Mesenchymal stem cell (in vitro differentiated cells and primary cell): ENCODE results near the gene MAS1.

Experiments
- DNase-seq: peaks from one replicate; pipeline ENCODE4 v3.0.0-alpha.2; 2013
- H2AFZ ChIP-seq: one replicate; pipeline ENCODE4 v1.6.1; 2013; ENCODE audit warnings: low read depth, mild to moderate bottlenecking, control low read depth, inconsistent platforms, low read length, moderate library complexity
- H2AK5ac ChIP-seq: 2 replicates; pipeline ENCODE4 v1.6.1; 2013; ENCODE audit warnings: low read length, moderate library complexity, mild to moderate bottlenecking, inconsistent platforms; ENCODE audit not compliant: severe bottlenecking
- H2BK120ac ChIP-seq: one replicate; pipeline ENCODE4 v1.6.1; 2013; ENCODE audit warnings: low read depth, mild to moderate bottlenecking, inconsistent platforms, low read length, moderate library complexity
- H2BK12ac ChIP-seq, 2 experiments: one replicate each; pipeline ENCODE4 v1.6.1; 2013; ENCODE audit warnings: inconsistent platforms in 2 of 2, low read length in 2 of 2, mild to moderate bottlenecking in 2 of 2, moderate library complexity in 2 of 2, control low read depth in 1 of 2
- H2BK15ac ChIP-seq: one replicate; pipeline ENCODE4 v1.6.1; 2013; ENCODE audit warnings: mild to moderate bottlenecking, low read depth, inconsistent platforms; ENCODE audit not compliant: poor library complexity, severe bottlenecking
- H2BK5ac ChIP-seq: 2 replicates; pipeline ENCODE4 v1.6.1; 2013; ENCODE audit warnings: low read depth, mild to moderate bottlenecking, low read length, control low read depth, inconsistent platforms; ENCODE audit not compliant: poor library complexity, severe bottlenecking
- H3K14ac ChIP-seq, 2 experiments: one replicate each; pipeline ENCODE4 v1.6.1; 2013; ENCODE audit warnings: inconsistent platforms in 2 of 2, low read length in 2 of 2, control low read depth in 1 of 2, mild to moderate bottlenecking in 1 of 2, moderate library complexity in 1 of 2
- H3K18ac ChIP-seq, 2 experiments: one replicate each; pipeline ENCODE4 v1.6.1; 2013; ENCODE audit warnings: inconsistent platforms in 2 of 2, low read length in 2 of 2, control low read depth in 1 of 2, low read depth in 1 of 2, mild to moderate bottlenecking in 1 of 2
- H3K23ac ChIP-seq, 2 experiments: one replicate each; pipeline ENCODE4 v1.6.1; 2013; ENCODE audit warnings: inconsistent platforms in 2 of 2, low read length in 2 of 2, mild to moderate bottlenecking in 2 of 2, moderate library complexity in 2 of 2, control low read depth in 1 of 2
- H3K27ac ChIP-seq: 2 replicates; pipeline ENCODE4 v1.5.1; 2013; ENCODE audit warnings: mild to moderate bottlenecking, moderate library complexity, low read length, control low read depth, inconsistent platforms; ENCODE audit not compliant: poor library complexity, severe bottlenecking
- H3K27me3 ChIP-seq, 2 experiments: 2 replicates each; pipeline versions ENCODE4 v1.6.1 to v1.7.0; 2013; ENCODE audit warnings: low read length in 2 of 2, mild to moderate bottlenecking in 2 of 2, moderate library complexity in 2 of 2, control low read depth in 1 of 2, inconsistent platforms in 1 of 2; ENCODE audit not compliant: control insufficient read depth in 1 of 2, insufficient read depth in 1 of 2
- H3K36me3 ChIP-seq, 2 experiments: 2 replicates each; pipeline versions ENCODE4 v1.6.1 to v1.7.0; 2013; ENCODE audit warnings: low read length in 2 of 2, control low read depth in 1 of 2, inconsistent platforms in 1 of 2, low read depth in 1 of 2, mild to moderate bottlenecking in 1 of 2; ENCODE audit not compliant: insufficient read depth in 2 of 2, control insufficient read depth in 1 of 2
- H3K4ac ChIP-seq, 2 experiments: one replicate each; pipeline ENCODE4 v1.6.1; 2013; ENCODE audit warnings: inconsistent platforms in 2 of 2, low read length in 2 of 2, mild to moderate bottlenecking in 2 of 2, moderate library complexity in 2 of 2, control low read depth in 1 of 2, low read depth in 1 of 2
- H3K4me1 ChIP-seq: 2 replicates; pipeline ENCODE4 v1.6.1; 2013; ENCODE audit warnings: low read depth, low read length, control low read depth; ENCODE audit not compliant: control insufficient read depth, insufficient read depth
- H3K4me2 ChIP-seq: 2 replicates; pipeline ENCODE4 v1.6.1; 2013; ENCODE audit warnings: low read length, mild to moderate bottlenecking, inconsistent platforms; ENCODE audit not compliant: poor library complexity, severe bottlenecking
- H3K4me3 ChIP-seq, 2 experiments: 2 replicates each; pipeline versions ENCODE4 v1.5.1 to v1.7.0; 2013; ENCODE audit warnings: low read length in 2 of 2, mild to moderate bottlenecking in 2 of 2, control low read depth in 1 of 2, low read depth in 1 of 2; ENCODE audit not compliant: insufficient read depth in 1 of 2
- H3K79me1 ChIP-seq: replicated peaks from 2 replicates; pipeline ENCODE4 v1.6.1; 2013; ENCODE audit warnings: mild to moderate bottlenecking, control low read depth, low read length, inconsistent platforms; ENCODE audit not compliant: poor library complexity, severe bottlenecking
- H3K9ac ChIP-seq: 2 replicates; pipeline ENCODE4 v1.7.0; 2013; ENCODE audit warnings: mild to moderate bottlenecking, low read length, moderate library complexity
- H3K9me3 ChIP-seq: 2 replicates; pipeline ENCODE4 v1.7.0; 2013; ENCODE audit warnings: mild to moderate bottlenecking, low read length; ENCODE audit not compliant: control insufficient read depth
- H4K8ac ChIP-seq: one replicate; pipeline ENCODE4 v1.6.1; 2013; ENCODE audit warnings: inconsistent platforms, mild to moderate bottlenecking, low read length, moderate library complexity
- H4K91ac ChIP-seq: one replicate; pipeline ENCODE4 v1.6.1; 2013; ENCODE audit warnings: mild to moderate bottlenecking, low read length, inconsistent platforms
- WGBS: methylation state at CpG from one replicate; pipeline ENCODE4 v1.1.7; 2013; ENCODE audit warnings: mixed read lengths; 5-methylcytosine and 5-hydroxymethylcytosine counted together

The MAS1 gene

GRCh38 chr6:159898519-159898918 lies 7.7 kb downstream of the MAS1 start:
- H3K9me3 ChIP-seq, result no peaks in the 10 kb centered on the region
- no peak overlapping the region for H3K4me2 ChIP-seq
- H3K79me1 ChIP-seq, result no peaks in the 10 kb centered on the region
- H2BK15ac ChIP-seq, result no peak overlapping the region
- H3K14ac ChIP-seq, result no peak overlapping the region
- no peak overlapping the region for H4K8ac ChIP-seq
- H2AK5ac ChIP-seq, result peak overlapping the region; percentile 38
- H3K4me1 ChIP-seq, result peaks cover 3% of the 10 kb centered on the region
- 79% methylated on average over 1 of the region's 1 CpG for WGBS
- no peak overlapping the region for H2AFZ ChIP-seq
- H3K9ac ChIP-seq, result no peak overlapping the region
- no peak overlapping the region for H3K4ac ChIP-seq
- no peak for DNase-seq
- peaks cover 3 to 5% of the 10 kb centered on the region in 2 experiments for H3K27me3 ChIP-seq
- H3K27ac ChIP-seq, result no peak overlapping the region
- H3K18ac ChIP-seq, result no peak overlapping the region
- no peak overlapping the region for H4K91ac ChIP-seq
- no peak overlapping the region for H2BK5ac ChIP-seq
- H2BK120ac ChIP-seq, result no peak overlapping the region
- H3K23ac ChIP-seq, result no peak overlapping the region
- H2BK12ac ChIP-seq, result no peak overlapping the region
- H3K36me3 ChIP-seq, result no peaks in the 10 kb centered on the region
- no peak overlapping the region for H3K4me3 ChIP-seq

- H3K9ac ChIP-seq, result no peak overlapping the region
- H3K27me3 ChIP-seq, result peaks cover 0 to 5% of the 10 kb centered on the region in 2 experiments
- H2BK5ac ChIP-seq, result no peak overlapping the region
- H3K23ac ChIP-seq, result no peak overlapping the region
- H3K4me1 ChIP-seq, result peaks cover 3% of the 10 kb centered on the region
- H3K9me3 ChIP-seq, result no peaks in the 10 kb centered on the region
- DNase-seq, result peak; percentile 24
- H4K91ac ChIP-seq, result no peak overlapping the region
- no peak overlapping the region for H3K4me3 ChIP-seq
- H3K18ac ChIP-seq, result no peak overlapping the region
- H4K8ac ChIP-seq, result no peak overlapping the region
- no peak overlapping the region for H2AFZ ChIP-seq
- H3K79me1 ChIP-seq, result no peaks in the 10 kb centered on the region
- no peak overlapping the region for H2BK120ac ChIP-seq
- WGBS, result 66% methylated on average over 14 of the region's 15 CpGs
- no peak overlapping the region for H3K14ac ChIP-seq
- H3K4me2 ChIP-seq, result peak overlapping the region; percentile 36
- no peaks in the 10 kb centered on the region for H3K36me3 ChIP-seq
- peak overlapping the region; percentile 90 for H3K27ac ChIP-seq
- no peak overlapping the region for H3K4ac ChIP-seq
- H2BK12ac ChIP-seq, result no peak overlapping the region
- no peak overlapping the region for H2AK5ac ChIP-seq
- H2BK15ac ChIP-seq, result no peak overlapping the region
These were observed 9.4 kb downstream of the MAS1 start for GRCh38 chr6:159899994-159900745.

- no peak overlapping the region for H3K14ac ChIP-seq
- H3K9me3 ChIP-seq, result no peaks in the 10 kb centered on the region
- H3K4me2 ChIP-seq, result no peak overlapping the region
- H2BK15ac ChIP-seq, result no peak overlapping the region
- H4K91ac ChIP-seq, result no peak overlapping the region
- DNase-seq, result no peak
- H3K4me1 ChIP-seq, result peaks cover 3% of the 10 kb centered on the region
- H3K79me1 ChIP-seq, result no peaks in the 10 kb centered on the region
- 78% methylated on average over 9 of the region's 9 CpGs for WGBS
- H3K18ac ChIP-seq, result no peak overlapping the region
- no peak overlapping the region for H2BK12ac ChIP-seq
- no peaks in the 10 kb centered on the region for H3K36me3 ChIP-seq
- no peak overlapping the region for H3K23ac ChIP-seq
- H3K4me3 ChIP-seq, result no peak overlapping the region
- H3K27ac ChIP-seq, result no peak overlapping the region
- peaks cover 0 to 9% of the 10 kb centered on the region in 2 experiments for H3K27me3 ChIP-seq
- H2BK120ac ChIP-seq, result no peak overlapping the region
- no peak overlapping the region for H3K4ac ChIP-seq
- no peak overlapping the region for H2AFZ ChIP-seq
- H3K9ac ChIP-seq, result no peak overlapping the region
- H2BK5ac ChIP-seq, result no peak overlapping the region
- no peak overlapping the region for H4K8ac ChIP-seq
- H2AK5ac ChIP-seq, result no peak overlapping the region
These were observed 11.8 kb downstream of the MAS1 start for GRCh38 chr6:159902620-159903019.

DNA sequence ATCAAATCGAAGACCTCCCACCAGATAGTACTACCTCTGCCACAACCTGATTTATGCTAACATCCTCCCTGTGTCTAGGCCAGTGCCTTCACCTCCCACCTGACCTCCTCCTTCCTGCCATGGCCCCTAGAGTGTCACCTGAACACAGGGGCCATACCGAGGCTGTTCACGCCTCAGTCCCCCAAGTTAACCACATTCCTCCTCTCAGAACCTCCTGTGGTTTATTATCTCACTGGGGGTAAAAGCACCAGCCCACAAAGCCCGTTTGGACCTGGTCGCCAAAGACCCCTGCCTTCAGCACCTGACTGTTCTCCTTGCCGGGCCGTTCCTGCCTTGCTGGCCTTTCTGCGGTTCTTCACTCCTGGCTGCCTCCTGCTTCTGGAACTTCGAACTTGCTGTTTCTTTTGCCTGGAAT lies 13.7 kb downstream of the MAS1 start:
- Histone ChIP-seq H2BK15ac (no peak overlapping the region), H3K36me3 (no peaks in the 10 kb centered on the region), H3K9ac (no peak overlapping the region), H3K27me3 (peaks cover 0 to 13% of the 10 kb centered on the region in 2 experiments), H3K4ac (no peak overlapping the region), H3K14ac (no peak overlapping the region), H2BK5ac (no peak overlapping the region), H3K23ac (no peak overlapping the region), H3K18ac (no peak overlapping the region), H3K4me1 (peaks cover 3% of the 10 kb centered on the region), H2AK5ac (no peak overlapping the region), H3K4me2 (no peak overlapping the region), H3K4me3 (no peak overlapping the region), H3K27ac (no peak overlapping the region), H2BK120ac (no peak overlapping the region), H4K8ac (no peak overlapping the region), H3K79me1 (no peaks in the 10 kb centered on the region), H4K91ac (no peak overlapping the region), H3K9me3 (no peaks in the 10 kb centered on the region), H2BK12ac (no peak overlapping the region), H2AFZ (no peak overlapping the region)
- DNase-seq, result no peak
- 86% methylated on average over 9 of the region's 9 CpGs for WGBS
